ENCODE measurements around the gene IFNA13.
"Not testable (repeated sequence)": the region's sequence is repeated elsewhere in the genome, so short reads cannot be mapped to it uniquely, and the experiment has no call there.

IFNA13 gene

GRCh38 chr9:21367957-21368356 lies at the start of gene IFNA13:
Gene IFNA13, minus strand, starts transcription at chr9:21368057. Its CDS starts 47 bp downstream, at chr9:21368010.
- DNase-seq: no peak

- DNase-seq: no peak
Observed at GRCh38 chr9:21415493-21416267, 47.8 kb upstream of the IFNA13 start.

GRCh38 chr9:21414220-21414940 lies 46.5 kb upstream of the IFNA13 start:
- no peak for DNase-seq

- no peak for DNase-seq
Observed at GRCh38 chr9:21413624-21414023, 45.8 kb upstream of the IFNA13 start.

- DNase-seq: no peak
Observed at GRCh38 chr9:21413151-21413550, 45.3 kb upstream of the IFNA13 start.

- DNase-seq: no peak
Observed at GRCh38 chr9:21412107-21412506, 44.2 kb upstream of the IFNA13 start.

GRCh38 chr9:21408817-21409216 lies 41.0 kb upstream of the IFNA13 start, which contains the start of gene IFNA8:
Gene IFNA8, plus strand, starts transcription at chr9:21409117. Its CDS starts 60 bp downstream, at chr9:21409177.
- DNase-seq: no peak

GRCh38 chr9:21404146-21404545 lies 36.3 kb upstream of the IFNA13 start:
- no peak for DNase-seq

GRCh38 chr9:21402386-21403251 lies 34.8 kb upstream of the IFNA13 start:
- no peak for DNase-seq

GRCh38 chr9:21399956-21400355 lies 32.1 kb upstream of the IFNA13 start:
- no peak for DNase-seq

- no peak for DNase-seq
Observed at GRCh38 chr9:21398955-21399489, 31.2 kb upstream of the IFNA13 start.

- peak in 1 of 2 experiments; percentile 1 for DNase-seq
Observed at GRCh38 chr9:21395778-21396717, 28.2 kb upstream of the IFNA13 start.

- no peak for DNase-seq
Observed at GRCh38 chr9:21392270-21392669, 24.4 kb upstream of the IFNA13 start.

- DNase-seq: no peak
Observed at GRCh38 chr9:21385131-21385670, 17.3 kb upstream of the IFNA13 start, which contains the start of gene IFNA2. Gene IFNA2, minus strand, starts transcription at chr9:21385398. Its CDS starts 69 bp downstream, at chr9:21385329.

- DNase-seq: no peak
Observed at GRCh38 chr9:21383627-21384026, 15.8 kb upstream of the IFNA13 start.

GRCh38 chr9:21381448-21382339 lies 13.8 kb upstream of the IFNA13 start:
- DNase-seq: peak; percentile 8 to 12

GRCh38 chr9:21371467-21371866 lies 3.6 kb upstream of the IFNA13 start:
- DNase-seq: not testable (repeated sequence)

- not testable (repeated sequence) for DNase-seq
Observed at GRCh38 chr9:21367169-21367568, 688 bp downstream of the IFNA13 start.

GRCh38 chr9:21362287-21362686 lies 5.6 kb downstream of the IFNA13 start:
- no peak for DNase-seq

All from NCI-H187 (cell line).